Right lobe of liver (tissue), 4 donors: ENCODE results near the gene TTC31.

Experiments used
- POLR2A ChIP-seq: fragments of 450-650 bp; IDR thresholded peaks from one replicate; pipeline ENCODE4 v1.6.1; 2017; ENCODE audit warnings: antibody characterized with exemption, mild to moderate bottlenecking
- TF ChIP-seq, protein P1 (sequence below), 4 donors: fragments of 200-600 bp in 3 of 4; fragments of 450-650 bp in 1 of 4; IDR thresholded peaks; one replicate each; pipeline versions ENCODE4 v1.5.1 to v1.8.0; 2016 to 2022; ENCODE audit warnings: antibody characterized with exemption in 4 of 4, mild to moderate bottlenecking in 2 of 4
- donor health status: DM: no; HTN: no; CAD: no.
- donor health status: DM: no; HTN: no; CAD: no.
- donor health status: DM: no; HTN: yes; CAD: no.

DNA sequence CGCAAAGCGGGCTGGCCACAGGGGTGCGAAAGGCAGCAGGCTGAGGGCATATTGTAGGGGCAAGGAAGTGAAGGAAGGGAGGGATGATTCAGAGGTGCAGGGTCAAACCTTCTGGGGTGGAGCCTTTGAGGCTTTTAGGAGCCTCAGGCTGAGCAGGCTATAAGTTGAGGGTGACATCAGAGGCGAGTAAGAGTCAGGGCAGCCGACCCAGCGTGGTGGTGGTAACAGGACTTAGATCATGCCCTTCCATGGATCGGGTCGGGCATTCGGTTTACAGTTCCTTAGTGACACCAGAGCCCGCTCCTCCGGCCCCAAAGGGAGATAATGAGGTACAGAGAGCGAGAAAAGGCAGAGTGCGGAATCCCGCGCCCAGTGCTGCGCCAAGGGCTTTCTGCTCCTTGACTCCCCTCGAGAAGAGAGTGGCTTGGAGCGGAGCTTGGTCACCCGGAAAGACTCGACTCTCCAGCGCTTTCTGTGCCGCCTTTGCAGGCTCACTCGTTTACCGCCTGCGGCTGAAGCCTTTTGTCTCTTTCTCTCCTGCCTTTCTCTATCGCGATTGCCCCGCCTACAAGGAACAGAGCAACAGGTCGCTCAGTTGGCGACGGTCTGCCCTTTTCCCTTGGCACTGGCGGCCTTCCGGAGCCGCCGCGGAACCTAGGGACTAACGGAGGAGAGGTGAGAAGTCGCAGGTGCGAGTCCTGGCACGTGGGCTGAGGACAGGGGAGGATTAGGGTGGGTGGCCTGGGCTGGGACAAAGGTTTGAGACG lies 15.8 kb downstream of the TTC31 start:
- TF ChIP-seq, protein P1, sequence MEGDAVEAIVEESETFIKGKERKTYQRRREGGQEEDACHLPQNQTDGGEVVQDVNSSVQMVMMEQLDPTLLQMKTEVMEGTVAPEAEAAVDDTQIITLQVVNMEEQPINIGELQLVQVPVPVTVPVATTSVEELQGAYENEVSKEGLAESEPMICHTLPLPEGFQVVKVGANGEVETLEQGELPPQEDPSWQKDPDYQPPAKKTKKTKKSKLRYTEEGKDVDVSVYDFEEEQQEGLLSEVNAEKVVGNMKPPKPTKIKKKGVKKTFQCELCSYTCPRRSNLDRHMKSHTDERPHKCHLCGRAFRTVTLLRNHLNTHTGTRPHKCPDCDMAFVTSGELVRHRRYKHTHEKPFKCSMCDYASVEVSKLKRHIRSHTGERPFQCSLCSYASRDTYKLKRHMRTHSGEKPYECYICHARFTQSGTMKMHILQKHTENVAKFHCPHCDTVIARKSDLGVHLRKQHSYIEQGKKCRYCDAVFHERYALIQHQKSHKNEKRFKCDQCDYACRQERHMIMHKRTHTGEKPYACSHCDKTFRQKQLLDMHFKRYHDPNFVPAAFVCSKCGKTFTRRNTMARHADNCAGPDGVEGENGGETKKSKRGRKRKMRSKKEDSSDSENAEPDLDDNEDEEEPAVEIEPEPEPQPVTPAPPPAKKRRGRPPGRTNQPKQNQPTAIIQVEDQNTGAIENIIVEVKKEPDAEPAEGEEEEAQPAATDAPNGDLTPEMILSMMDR (IDR thresholded peaks at IDR 0.05), result no peak
- TF ChIP-seq POLR2A, result no peak
